ENCODE measurements around the gene PHF1. TPM values are rescaled to one million over a fixed set of nuclear protein-coding genes. Genes with fewer than 3 reads are reported as not detected.
"Not testable (repeated sequence)": the region's sequence is repeated elsewhere in the genome, so short reads cannot be mapped to it uniquely, and the experiment has no call there.

The PHF1 gene
- polyA plus RNA-seq, 4 donors: 59.1 to 87.0 (median 75.9) TPM

GRCh38 chr6:33391278-33391921 is 19.4 kb upstream of the PHF1 start, which contains the start of gene KIFC1:
Gene KIFC1, plus strand, starts transcription at chr6:33391823. Its CDS starts 163 bp downstream, at chr6:33391986.
- DNase-seq (ENCODE audit: low read depth in 4 of 4, low spot score in 2 of 4): peak; percentile 93 to 100 (median 98)

- no peak for DNase-seq (ENCODE audit: low read depth in 4 of 4, low spot score in 2 of 4)
Measured at GRCh38 chr6:33391922-33392594, 18.8 kb upstream of the PHF1 start.

- DNase-seq (ENCODE audit: low read depth in 4 of 4, low spot score in 2 of 4): no peak
Measured at GRCh38 chr6:33392595-33392948, 18.2 kb upstream of the PHF1 start.

- DNase-seq (ENCODE audit: low read depth in 4 of 4, low spot score in 2 of 4): no peak
Measured at GRCh38 chr6:33392979-33393378, 17.8 kb upstream of the PHF1 start.

- no peak for DNase-seq (ENCODE audit: low read depth in 4 of 4, low spot score in 2 of 4)
Measured at GRCh38 chr6:33397541-33397940, 13.3 kb upstream of the PHF1 start.

- not testable (repeated sequence) for DNase-seq (ENCODE audit: low read depth in 4 of 4, low spot score in 2 of 4)
Measured at GRCh38 chr6:33398601-33399000, 12.2 kb upstream of the PHF1 start.

GRCh38 chr6:33399881-33400280 is 10.9 kb upstream of the PHF1 start:
- not testable (repeated sequence) for DNase-seq (ENCODE audit: low read depth in 4 of 4, low spot score in 2 of 4)

- DNase-seq (ENCODE audit: low read depth in 4 of 4, low spot score in 2 of 4): no peak
Measured at GRCh38 chr6:33404884-33405283, 5.9 kb upstream of the PHF1 start.

GRCh38 chr6:33405386-33405940 is 5.4 kb upstream of the PHF1 start:
- no peak for DNase-seq (ENCODE audit: low read depth in 4 of 4, low spot score in 2 of 4)

- no peak for DNase-seq (ENCODE audit: low read depth in 4 of 4, low spot score in 2 of 4)
Measured at GRCh38 chr6:33406126-33406525, 4.7 kb upstream of the PHF1 start.

GRCh38 chr6:33407132-33407718 is 3.6 kb upstream of the PHF1 start:
- DNase-seq (ENCODE audit: low read depth in 4 of 4, low spot score in 2 of 4): no peak

GRCh38 chr6:33410050-33410710 is 634 bp upstream of the PHF1 start:
- peak in 3 of 4 donors; percentile 89 to 95 (median 93) for DNase-seq (ENCODE audit: low read depth in 4 of 4, low spot score in 2 of 4)

GRCh38 chr6:33411632-33412005 is 805 bp downstream of the PHF1 start:
- DNase-seq (ENCODE audit: low read depth in 4 of 4, low spot score in 2 of 4): no peak

GRCh38 chr6:33412140-33413009 is 1.6 kb downstream of the PHF1 start:
- no peak for DNase-seq (ENCODE audit: low read depth in 4 of 4, low spot score in 2 of 4)

- no peak for DNase-seq (ENCODE audit: low read depth in 4 of 4, low spot score in 2 of 4)
Measured at GRCh38 chr6:33413241-33414120, 2.7 kb downstream of the PHF1 start.

GRCh38 chr6:33414592-33415271 is 3.9 kb downstream of the PHF1 start:
- DNase-seq (ENCODE audit: low read depth in 4 of 4, low spot score in 2 of 4): no peak

- no peak for DNase-seq (ENCODE audit: low read depth in 4 of 4, low spot score in 2 of 4)
Measured at GRCh38 chr6:33415831-33416230, 5.0 kb downstream of the PHF1 start.

GRCh38 chr6:33416386-33417127 is 5.7 kb downstream of the PHF1 start:
- no peak for DNase-seq (ENCODE audit: low read depth in 4 of 4, low spot score in 2 of 4)

Measured in left renal cortex interstitium (tissue), 4 donors.